ENCODE results near the gene TXK.

TXK gene

DNA sequence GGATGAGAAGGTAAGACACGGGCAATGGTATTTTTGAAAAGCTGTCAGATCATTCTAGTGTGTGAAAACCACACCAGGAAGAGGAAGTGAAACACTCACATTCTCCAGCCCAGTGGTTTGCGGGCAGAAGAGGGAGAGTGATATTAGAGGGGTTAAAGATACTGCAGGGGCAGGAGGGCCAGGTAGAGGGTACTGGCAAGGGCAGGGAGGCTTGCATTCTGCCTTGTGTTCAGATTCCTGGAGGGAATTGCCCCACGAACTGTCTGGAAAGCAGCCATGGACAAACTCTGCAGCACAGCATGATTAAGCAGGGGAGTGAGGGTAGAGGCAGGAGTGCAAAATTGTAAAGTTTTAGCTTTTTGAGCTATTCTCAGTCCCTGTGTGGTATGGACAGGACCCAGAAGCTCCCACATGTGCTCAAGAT is 86.6 kb downstream of the TXK start:
- peak; percentile 48 to 62 (median 58) for DNase-seq

DNA sequence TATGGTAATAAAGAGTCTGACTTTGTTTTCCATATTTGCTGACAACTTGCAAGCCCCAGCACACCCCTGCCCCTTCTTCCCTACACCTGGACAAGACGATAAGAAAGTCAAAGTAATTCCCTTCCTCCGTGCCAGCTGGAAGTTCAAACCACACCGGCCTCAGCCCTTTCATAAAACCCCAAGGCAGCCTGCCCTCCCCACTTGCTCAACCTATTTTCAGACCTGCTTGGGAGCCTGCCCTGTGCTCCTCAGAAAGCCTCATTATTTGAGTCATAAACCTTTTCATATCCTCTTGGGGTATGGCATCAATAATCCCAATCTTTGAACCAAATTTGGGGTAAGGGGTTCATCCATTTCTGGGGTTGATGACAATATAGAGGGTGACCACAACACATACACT is 88.0 kb downstream of the TXK start:
- DNase-seq: no peak

GRCh38 chr4:48044298-48044697 is 89.8 kb downstream of the TXK start:
- no peak for DNase-seq

DNA sequence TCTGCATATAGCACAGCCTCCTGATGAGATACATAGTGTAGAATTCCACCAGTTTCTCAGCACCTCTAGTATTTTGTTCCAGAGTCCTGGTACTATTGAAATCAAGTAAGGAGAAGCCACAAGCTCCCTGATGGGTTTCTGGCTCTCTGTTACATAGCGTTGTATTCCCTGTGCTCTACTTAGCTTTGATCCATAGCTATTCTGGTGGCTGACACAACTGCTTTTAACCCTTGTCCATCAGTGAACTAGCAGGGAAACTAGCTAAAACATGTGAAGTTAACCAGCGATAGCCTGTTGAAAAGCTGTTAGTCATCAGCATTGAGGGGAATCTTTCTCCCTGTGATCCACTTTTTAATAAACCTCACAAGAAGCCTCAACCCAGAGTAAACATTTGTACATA is 90.5 kb downstream of the TXK start:
- DNase-seq: peak in 1 of 3 donors; percentile 15

DNA sequence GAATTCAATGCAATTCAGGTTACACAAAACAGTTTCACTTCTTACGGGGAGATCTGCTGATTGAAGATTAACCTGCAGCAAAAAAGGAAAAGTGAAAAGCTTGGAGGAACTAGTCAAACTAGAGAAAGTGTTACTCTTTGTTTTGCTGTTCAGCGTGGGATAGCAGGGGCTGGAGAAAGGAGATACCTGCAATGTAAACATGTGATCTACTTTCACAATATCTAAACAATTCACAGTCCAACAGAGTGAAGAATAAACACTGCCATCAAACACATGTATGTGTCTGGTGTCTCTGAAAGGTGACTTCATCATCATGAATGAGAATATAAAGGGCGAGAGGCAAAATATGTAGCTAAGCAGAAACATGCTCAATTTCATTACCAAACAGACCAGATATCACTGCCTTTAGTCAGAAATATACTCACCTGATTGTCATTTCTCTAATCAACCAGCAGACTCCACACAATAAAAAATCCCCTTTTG is 91.0 kb downstream of the TXK start:
- DNase-seq: peak in 1 of 3 donors; percentile 10

DNA sequence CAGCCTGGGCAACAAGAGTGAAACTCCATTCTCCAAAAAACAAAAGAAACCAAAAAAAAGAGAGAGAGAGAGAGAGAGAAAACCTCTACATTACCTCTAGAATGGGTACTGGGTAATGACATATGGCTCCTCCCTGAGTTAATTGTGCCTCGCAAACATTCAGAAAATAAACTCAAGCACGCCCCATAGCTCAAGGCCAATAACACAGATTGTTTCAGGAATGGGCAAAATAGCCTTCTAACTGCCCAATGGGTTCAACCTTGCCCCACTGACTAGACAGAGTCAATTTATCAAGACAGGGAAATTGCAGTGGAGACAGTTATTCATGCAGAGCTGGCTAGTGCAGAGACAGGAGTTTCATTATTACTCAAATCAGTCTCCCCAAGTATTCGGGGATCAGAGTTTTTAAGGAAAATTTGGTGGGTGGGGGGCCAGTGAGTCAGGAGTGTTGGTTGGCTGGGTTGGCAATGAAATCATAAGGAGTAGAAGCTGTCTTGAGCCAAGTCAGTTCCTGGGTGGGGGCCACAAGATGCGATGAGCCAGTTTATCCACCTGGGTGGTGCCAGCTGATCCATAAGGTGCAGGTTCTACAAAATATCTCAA is 92.4 kb downstream of the TXK start:
- no peak for DNase-seq

GRCh38 chr4:48039561-48039960 is 94.5 kb downstream of the TXK start:
- no peak for DNase-seq

- no peak for DNase-seq
These were observed 95.4 kb downstream of the TXK start for GRCh38 chr4:48038666-48039065.

- DNase-seq: no peak
These were observed 97.0 kb downstream of the TXK start for GRCh38 chr4:48037117-48037462.

- DNase-seq: no peak
These were observed 98.1 kb downstream of the TXK start for GRCh38 chr4:48035952-48036351.

DNA sequence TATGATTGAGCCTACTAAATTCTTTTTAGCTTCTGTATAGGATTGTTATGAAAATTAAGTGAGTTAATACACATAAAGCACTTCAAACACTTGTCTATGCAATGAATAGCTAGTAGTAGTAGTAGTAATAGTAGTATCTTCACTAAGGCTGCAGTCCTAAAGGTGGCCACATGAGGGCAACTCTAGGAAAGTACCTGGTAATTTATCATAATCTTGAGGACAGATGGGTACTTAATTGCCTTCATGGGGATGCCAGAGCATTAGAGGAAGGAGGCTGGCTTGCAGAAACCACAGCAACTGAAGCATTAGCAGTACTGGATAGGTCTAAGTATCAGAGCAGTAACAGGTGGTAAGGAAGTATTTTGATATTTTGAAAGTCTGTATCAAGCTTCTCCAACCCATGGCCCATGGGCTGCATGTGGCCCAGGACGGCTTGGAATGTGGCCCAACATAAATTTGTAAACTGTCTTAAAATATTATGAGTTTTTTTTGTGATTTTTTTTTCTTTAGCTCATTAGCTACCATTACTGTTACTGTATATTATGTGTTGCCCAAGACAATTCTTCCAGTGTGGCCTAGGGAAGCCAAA is 100.1 kb downstream of the TXK start:
- DNase-seq: peak; percentile 65 to 66 (median 66)

- no peak for DNase-seq
These were observed 100.6 kb downstream of the TXK start for GRCh38 chr4:48033412-48033811.

- no peak for DNase-seq
These were observed 101.3 kb downstream of the TXK start for GRCh38 chr4:48032721-48033120.

- no peak for DNase-seq
These were observed 102.1 kb downstream of the TXK start for GRCh38 chr4:48031802-48032525.

DNA sequence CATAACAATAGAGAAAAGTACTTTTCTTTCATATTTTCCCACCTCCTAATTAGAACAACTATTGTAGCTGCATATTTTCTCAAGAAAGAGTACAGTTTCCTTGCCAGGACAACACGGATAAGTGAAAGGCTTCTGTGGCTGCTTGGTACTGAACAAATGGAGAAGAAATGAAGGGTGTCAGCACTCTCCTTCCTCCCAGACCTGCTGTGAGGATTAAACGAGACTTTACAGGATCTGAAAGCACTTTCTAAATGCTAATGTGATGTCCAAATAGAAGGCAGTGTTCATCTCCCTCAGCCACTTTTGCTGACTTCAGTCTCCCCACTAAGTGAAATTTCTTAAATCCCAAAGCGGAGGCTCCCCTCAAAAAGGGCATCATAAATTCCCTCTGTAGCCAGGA is 103.6 kb downstream of the TXK start:
- DNase-seq: no peak

- DNase-seq: no peak
These were observed 105.4 kb downstream of the TXK start for GRCh38 chr4:48028696-48029095.

DNA sequence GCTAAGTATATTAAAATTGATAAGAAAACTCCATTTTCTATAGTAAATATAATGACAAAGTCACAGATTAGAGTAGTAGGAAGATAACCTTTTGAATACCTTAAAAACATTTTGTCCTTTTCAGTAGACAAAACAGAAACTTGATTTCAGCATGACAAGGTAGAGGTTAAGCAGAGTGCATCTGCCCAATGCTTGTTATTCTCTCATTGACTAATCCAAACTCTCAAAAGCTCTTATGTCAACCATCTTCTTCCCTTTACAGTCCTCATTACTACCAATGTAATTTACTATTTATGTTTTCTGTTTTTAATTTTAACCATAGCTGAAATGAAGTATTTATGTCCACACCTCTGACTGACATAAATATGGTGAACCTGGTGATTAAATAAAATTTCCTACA is 106.4 kb downstream of the TXK start:
- no peak for DNase-seq

DNA sequence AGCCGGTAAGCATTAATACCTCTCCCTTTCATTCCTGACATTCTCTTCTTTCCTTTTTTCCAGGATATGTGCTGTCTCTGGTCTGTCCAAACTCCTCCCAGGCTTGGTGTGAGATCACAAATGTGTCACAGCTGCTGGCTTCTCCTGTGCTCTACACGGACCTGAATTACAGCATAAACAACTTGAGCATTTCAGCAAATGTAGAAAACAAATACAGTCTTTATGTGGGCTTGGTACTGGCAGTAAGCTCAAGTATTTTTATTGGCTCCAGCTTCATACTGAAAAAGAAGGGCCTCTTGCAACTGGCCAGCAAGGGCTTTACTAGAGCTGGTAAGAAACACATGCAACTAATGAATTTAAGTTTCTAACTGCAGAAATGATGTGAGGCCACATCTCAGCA is 109.0 kb downstream of the TXK start:
- no peak for DNase-seq

GRCh38 chr4:48024522-48024921 is 109.5 kb downstream of the TXK start:
- DNase-seq: no peak

DNA sequence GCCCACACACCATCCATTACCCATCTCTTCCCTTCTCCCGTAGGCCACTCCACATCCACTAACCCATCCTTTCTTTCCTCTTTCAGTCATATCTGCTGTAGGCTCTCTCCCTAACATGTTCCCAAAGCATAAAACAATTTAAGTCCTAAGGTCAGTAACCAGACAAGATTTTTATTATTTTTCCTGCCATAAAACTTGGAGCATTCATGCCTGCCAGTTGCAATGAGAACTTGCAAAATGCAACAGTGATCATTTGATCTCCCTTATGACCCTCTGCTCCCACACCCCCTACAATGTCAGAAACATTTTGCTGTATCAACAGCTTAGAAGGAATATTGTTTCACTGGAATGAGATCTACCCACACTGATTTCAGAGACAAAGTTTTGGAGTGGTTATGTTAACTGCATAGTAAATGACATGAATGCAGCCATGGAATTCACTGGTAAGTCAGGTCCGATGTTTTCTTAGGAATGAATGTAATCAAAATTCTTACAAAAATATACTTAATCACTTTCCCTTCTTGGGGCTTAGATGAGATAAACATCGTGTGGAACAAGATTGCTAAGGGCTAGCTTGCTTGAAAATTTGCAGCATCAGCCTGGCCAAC is 111.8 kb downstream of the TXK start:
- DNase-seq: no peak

GRCh38 chr4:48021100-48021499 is 113.0 kb downstream of the TXK start:
- no peak for DNase-seq

- DNase-seq: no peak
These were observed 115.9 kb downstream of the TXK start for GRCh38 chr4:48018112-48018511.

- peak; percentile 89 to 96 (median 91) for DNase-seq
These were observed 116.9 kb downstream of the TXK start for GRCh38 chr4:48017108-48017571.
